ENCODE measurements around the gene VEPH1. TPM values are rescaled to one million over a fixed set of nuclear protein-coding genes. Genes with fewer than 3 reads are reported as not detected.

VEPH1 gene
- total RNA-seq, 2 experiments from 2014 or later, result not detected

DNA sequence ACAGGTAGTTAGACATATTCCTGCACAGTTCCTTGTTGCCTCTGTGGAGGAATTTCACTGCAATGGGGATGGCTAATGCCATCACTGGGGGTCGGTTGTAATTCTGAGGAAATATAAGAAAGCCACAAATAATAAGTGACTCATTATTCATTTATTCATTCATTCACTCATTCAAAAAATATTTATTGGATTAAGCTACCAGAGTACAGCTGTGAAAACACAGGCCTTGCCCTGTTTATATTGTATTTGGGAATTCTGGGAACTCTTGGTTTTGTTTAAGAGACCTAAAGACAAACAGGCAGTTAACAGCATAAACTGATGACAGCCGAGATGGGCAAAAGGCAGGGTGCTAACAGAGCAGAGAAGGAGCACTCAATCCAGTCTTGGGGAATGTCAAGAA lies 43.0 kb downstream of the VEPH1 start:
- TF ChIP-seq, protein P1, sequence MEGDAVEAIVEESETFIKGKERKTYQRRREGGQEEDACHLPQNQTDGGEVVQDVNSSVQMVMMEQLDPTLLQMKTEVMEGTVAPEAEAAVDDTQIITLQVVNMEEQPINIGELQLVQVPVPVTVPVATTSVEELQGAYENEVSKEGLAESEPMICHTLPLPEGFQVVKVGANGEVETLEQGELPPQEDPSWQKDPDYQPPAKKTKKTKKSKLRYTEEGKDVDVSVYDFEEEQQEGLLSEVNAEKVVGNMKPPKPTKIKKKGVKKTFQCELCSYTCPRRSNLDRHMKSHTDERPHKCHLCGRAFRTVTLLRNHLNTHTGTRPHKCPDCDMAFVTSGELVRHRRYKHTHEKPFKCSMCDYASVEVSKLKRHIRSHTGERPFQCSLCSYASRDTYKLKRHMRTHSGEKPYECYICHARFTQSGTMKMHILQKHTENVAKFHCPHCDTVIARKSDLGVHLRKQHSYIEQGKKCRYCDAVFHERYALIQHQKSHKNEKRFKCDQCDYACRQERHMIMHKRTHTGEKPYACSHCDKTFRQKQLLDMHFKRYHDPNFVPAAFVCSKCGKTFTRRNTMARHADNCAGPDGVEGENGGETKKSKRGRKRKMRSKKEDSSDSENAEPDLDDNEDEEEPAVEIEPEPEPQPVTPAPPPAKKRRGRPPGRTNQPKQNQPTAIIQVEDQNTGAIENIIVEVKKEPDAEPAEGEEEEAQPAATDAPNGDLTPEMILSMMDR (IDR thresholded peaks at IDR 0.05), result no peak
- no peaks in the 10 kb centered on the region for H3K36me3 Mint-ChIP-seq (ENCODE audit: low read depth)
- H3K27me3 Mint-ChIP-seq, result peaks cover 14% of the 10 kb centered on the region
- DNase-seq, result no peak
- ChIA-PET POLR2A (no interaction called here), CTCF (no interaction called here)
- intact Hi-C loops (cut with micrococcal nuclease), result no loop called here
- no peak for ATAC-seq
- H3K9me3 Mint-ChIP-seq, result no peaks in the 10 kb centered on the region
- H3K4me1 Mint-ChIP-seq (ENCODE audit: low read depth), result no peaks in the 10 kb centered on the region
- H3K4me3 Mint-ChIP-seq, result no peak overlapping the region
- no peak overlapping the region for H3K27ac Mint-ChIP-seq

DNA sequence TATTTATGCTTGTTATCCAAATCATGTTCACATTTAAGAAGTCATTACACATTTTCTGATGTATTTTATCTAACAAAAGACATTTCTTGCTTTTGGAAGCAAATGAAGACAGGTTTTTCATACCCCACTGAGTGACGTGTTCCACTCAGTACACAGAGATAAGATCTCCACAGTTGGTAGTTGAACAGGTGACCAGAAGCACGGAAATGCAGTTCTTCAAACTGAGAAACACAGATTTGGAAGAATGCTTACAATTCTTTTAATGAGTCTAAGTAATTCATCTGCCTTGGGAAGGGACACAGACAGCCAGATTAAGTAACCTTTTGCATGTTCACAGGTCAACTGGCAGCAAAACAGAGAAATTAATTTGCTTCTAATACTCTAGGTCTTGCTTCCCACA lies 43.5 kb downstream of the VEPH1 start:
- H3K36me3 Mint-ChIP-seq (ENCODE audit: low read depth), result no peaks in the 10 kb centered on the region
- H3K9me3 Mint-ChIP-seq, result no peaks in the 10 kb centered on the region
- ChIA-PET POLR2A (no interaction called here), CTCF (no interaction called here)
- TF ChIP-seq, protein P1 (IDR thresholded peaks at IDR 0.05), result no peak
- ATAC-seq (no peak), DNase-seq (no peak)
- no peaks in the 10 kb centered on the region for H3K4me1 Mint-ChIP-seq (ENCODE audit: low read depth)
- intact Hi-C loops (cut with micrococcal nuclease), result no loop called here
- H3K27ac Mint-ChIP-seq, result no peak overlapping the region
- H3K4me3 Mint-ChIP-seq, result no peak overlapping the region
- peaks cover 14% of the 10 kb centered on the region for H3K27me3 Mint-ChIP-seq

DNA sequence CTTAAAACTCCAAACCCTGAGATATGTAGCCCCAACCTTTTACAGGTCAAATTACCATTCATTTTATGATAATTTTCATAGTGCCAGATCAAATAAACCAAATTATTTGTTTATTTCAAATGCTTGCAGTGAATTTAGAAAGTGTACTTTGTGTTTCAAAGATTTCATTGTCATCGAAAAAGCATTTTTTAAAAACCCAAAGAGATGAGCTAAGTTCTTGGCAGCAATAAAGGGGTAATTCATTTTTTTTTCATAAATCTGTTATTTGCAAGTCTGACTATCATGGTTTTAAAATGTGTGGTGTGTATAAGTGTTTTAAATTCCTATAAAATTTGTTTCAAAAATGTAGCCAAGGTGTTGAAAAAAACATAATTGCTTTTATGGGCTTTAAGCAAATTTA lies 49.4 kb downstream of the VEPH1 start:
- ChIA-PET CTCF (no interaction called here), POLR2A (no interaction called here)
- intact Hi-C loops (cut with micrococcal nuclease), result no loop called here
- no peaks in the 10 kb centered on the region for H3K36me3 Mint-ChIP-seq (ENCODE audit: low read depth)
- H3K4me1 Mint-ChIP-seq (ENCODE audit: low read depth), result no peaks in the 10 kb centered on the region
- no peak for ATAC-seq
- TF ChIP-seq, protein P1 (IDR thresholded peaks at IDR 0.05), result no peak
- H3K4me3 Mint-ChIP-seq, result no peak overlapping the region
- peaks cover 1% of the 10 kb centered on the region for H3K9me3 Mint-ChIP-seq
- no peak for DNase-seq
- no peak overlapping the region for H3K27ac Mint-ChIP-seq
- H3K27me3 Mint-ChIP-seq, result peaks cover 9% of the 10 kb centered on the region

DNA sequence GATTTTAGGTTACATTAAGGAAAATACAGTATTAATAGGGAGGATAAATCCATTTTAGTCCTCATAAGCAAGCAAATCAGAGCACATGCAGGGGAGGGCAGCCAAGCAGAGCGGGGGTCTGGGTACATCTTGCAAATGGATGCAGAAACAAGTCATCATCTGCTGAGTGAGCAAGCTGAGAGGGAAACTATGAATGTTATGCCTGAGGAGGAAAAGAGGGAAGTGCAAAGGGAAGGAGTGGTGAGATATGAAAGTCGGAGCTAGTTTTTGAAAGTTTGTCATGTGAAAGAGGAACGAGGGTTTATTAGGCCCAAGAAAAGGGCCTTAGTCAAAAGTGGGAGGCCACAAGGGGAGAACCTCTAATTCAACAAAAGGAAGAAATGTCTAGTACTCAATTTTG lies 51.1 kb downstream of the VEPH1 start:
- POLR2A ChIA-PET, result no interaction called here
- DNase-seq (no peak), ATAC-seq (no peak)
- peaks cover 1% of the 10 kb centered on the region for H3K9me3 Mint-ChIP-seq
- no peaks in the 10 kb centered on the region for H3K36me3 Mint-ChIP-seq (ENCODE audit: low read depth)
- CTCF ChIA-PET, result no interaction called here
- TF ChIP-seq, protein P1 (IDR thresholded peaks at IDR 0.05), result no peak
- no peak overlapping the region for H3K4me3 Mint-ChIP-seq
- no peaks in the 10 kb centered on the region for H3K4me1 Mint-ChIP-seq (ENCODE audit: low read depth)
- H3K27ac Mint-ChIP-seq, result no peak overlapping the region
- intact Hi-C loops (cut with micrococcal nuclease), result no loop called here
- H3K27me3 Mint-ChIP-seq, result peaks cover 8% of the 10 kb centered on the region

DNA sequence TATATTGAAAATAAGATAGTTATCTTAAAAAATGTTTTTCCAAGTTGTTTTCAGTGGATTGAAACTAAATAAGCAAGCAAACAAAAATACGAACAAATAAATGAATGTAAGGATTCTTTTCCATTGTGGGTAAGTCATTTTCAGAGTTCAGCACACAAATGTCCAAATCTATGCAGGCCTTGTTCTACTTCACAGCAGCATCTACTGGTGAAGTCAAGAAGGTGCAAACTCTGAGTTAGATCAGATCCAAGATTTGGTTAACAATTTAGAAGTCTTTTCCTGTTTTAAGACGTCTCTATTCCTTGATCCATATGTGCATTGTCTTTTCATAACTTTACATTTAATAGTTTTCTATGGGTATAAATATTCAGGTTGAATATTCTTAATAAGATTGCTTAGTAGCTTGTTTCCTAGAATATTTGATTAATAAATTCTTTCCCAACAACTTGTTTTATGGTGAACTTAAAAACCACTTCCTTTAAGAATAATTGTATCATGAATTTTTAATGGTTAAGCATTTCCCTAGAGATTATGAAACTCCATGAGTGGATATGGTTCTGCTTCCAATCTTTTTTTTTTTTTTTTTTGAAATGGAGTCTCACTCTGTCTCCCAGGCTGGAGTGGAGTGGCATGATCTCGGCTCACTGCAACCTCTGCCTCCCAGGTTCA lies 56.1 kb downstream of the VEPH1 start:
- Mint-ChIP-seq H3K27ac (no peak overlapping the region), H3K27me3 (peaks cover 2% of the 10 kb centered on the region), H3K4me1 (ENCODE audit: low read depth) (no peaks in the 10 kb centered on the region), H3K36me3 (ENCODE audit: low read depth) (no peaks in the 10 kb centered on the region), H3K4me3 (no peak overlapping the region), H3K9me3 (peaks cover 1% of the 10 kb centered on the region)
- TF ChIP-seq, protein P1 (IDR thresholded peaks at IDR 0.05), result no peak
- ChIA-PET CTCF (no interaction called here), POLR2A (no interaction called here)
- DNase-seq, result no peak
- no peak for ATAC-seq
- intact Hi-C loops (cut with micrococcal nuclease), result no loop called here
